Tibial nerve (tissue), 4 donors: ENCODE data around the gene SMYD1. TPM values are rescaled to one million over a fixed set of nuclear protein-coding genes. Genes with fewer than 3 reads are reported as not detected.

Experiments
- DNase-seq, 2 donors: peaks; one replicate each; pipeline ENCODE4 v3.0.0-alpha.2; 2019; ENCODE audit warnings: low spot score in 2 of 2
- H3K27ac ChIP-seq, 4 donors: fragments of 200-600 bp; sonication (generic) in 3 of 4; one replicate each; pipeline ENCODE4 v1.5.1; 2017 to 2019; ENCODE audit warnings: mild to moderate bottlenecking in 1 of 4
- H3K27me3 ChIP-seq, 2 donors: fragments of 200-600 bp; sonication (generic) in 1 of 2; one replicate each; pipeline versions ENCODE4 v1.5.1 to v1.6.0; 2017 to 2019
- H3K36me3 ChIP-seq, 3 donors: fragments of 200-600 bp; sonication (generic); one replicate each; pipeline ENCODE4 v1.5.1; 2018 to 2019
- H3K4me1 ChIP-seq, 4 donors: fragments of 200-600 bp; sonication (generic) in 3 of 4; one replicate each; pipeline ENCODE4 v1.5.1; 2017 to 2019
- H3K4me3 ChIP-seq, 4 donors: fragments of 200-600 bp; sonication (generic) in 3 of 4; one replicate each; pipeline ENCODE4 v1.5.1; 2017 to 2019; ENCODE audit warnings: mild to moderate bottlenecking in 1 of 4, moderate library complexity in 1 of 4
- H3K9me3 ChIP-seq, 4 donors: fragments of 200-600 bp; sonication (generic) in 3 of 4; one replicate each; pipeline ENCODE4 v1.5.1; 2017 to 2019
- EP300 ChIP-seq, 2 donors: sonication (generic); formaldehyde crosslinking; IDR thresholded peaks; one replicate each; pipeline ENCODE4 v1.6.1; 2017; ENCODE audit warnings: antibody characterized with exemption in 2 of 2, mild to moderate bottlenecking in 1 of 2
- POLR2A ChIP-seq, 2 donors: fragments of 450-650 bp; IDR thresholded peaks; one replicate each; pipeline ENCODE4 v1.6.1; 2017; ENCODE audit warnings: antibody characterized with exemption in 2 of 2, mild to moderate bottlenecking in 2 of 2, moderate library complexity in 2 of 2
- WGBS, 2 donors: methylation state at CpG; one replicate each; pipeline ENCODE4 v1.1.5; 2018; 5-methylcytosine and 5-hydroxymethylcytosine counted together
- total RNA-seq, 4 donors: library from RNA; depleted of rRNA; stranded (reverse); fragments of >200 nt; gene quantifications; one replicate each; pipeline ENCODE4 v1.1.0, GENCODE V29; 2016
- TF ChIP-seq, protein P1 (sequence below), 5 experiments: fragments of 200-600 bp in 3 of 5; fragments of 450-650 bp in 2 of 5; sonication (generic) in 3 of 5; IDR thresholded peaks; one replicate each; pipeline ENCODE4 v1.5.1; 2016 to 2019; ENCODE audit warnings: antibody characterized with exemption in 5 of 5, mild to moderate bottlenecking in 3 of 5, moderate library complexity in 2 of 5

SMYD1 gene
- total RNA-seq, 4 donors from 2014 or later = 0.21 to 3.3 TPM; not detected in 2

DNA sequence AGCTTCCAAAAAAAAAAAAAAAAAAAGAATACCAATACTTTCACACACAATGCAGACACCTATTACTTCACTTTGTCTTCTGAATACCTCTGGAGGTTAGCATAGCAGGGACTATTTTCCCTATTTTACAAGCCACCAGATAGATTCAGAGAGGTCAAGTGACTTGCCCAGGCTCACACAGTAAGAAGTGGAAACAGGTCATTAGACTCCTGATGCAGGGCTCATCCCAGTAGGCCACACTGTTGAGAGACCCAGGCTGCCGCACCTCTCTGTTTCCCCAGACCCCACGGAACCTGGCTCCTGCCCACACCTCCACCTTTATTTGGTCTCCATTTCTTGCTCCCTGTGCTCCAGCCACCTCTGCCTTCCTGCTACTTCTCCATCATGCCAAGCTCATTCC lies 19.4 kb downstream of the SMYD1 start:
- Histone ChIP-seq H3K9me3 (no peaks in the 10 kb centered on the region), H3K27ac (no peak overlapping the region), H3K4me1 (peaks cover 0 to 15% (median 2%) of the 10 kb centered on the region in 4 donors), H3K4me3 (no peak overlapping the region), H3K36me3 (no peaks in the 10 kb centered on the region), H3K27me3 (no peaks in the 10 kb centered on the region)
- no peak for DNase-seq
- TF ChIP-seq, protein P1, sequence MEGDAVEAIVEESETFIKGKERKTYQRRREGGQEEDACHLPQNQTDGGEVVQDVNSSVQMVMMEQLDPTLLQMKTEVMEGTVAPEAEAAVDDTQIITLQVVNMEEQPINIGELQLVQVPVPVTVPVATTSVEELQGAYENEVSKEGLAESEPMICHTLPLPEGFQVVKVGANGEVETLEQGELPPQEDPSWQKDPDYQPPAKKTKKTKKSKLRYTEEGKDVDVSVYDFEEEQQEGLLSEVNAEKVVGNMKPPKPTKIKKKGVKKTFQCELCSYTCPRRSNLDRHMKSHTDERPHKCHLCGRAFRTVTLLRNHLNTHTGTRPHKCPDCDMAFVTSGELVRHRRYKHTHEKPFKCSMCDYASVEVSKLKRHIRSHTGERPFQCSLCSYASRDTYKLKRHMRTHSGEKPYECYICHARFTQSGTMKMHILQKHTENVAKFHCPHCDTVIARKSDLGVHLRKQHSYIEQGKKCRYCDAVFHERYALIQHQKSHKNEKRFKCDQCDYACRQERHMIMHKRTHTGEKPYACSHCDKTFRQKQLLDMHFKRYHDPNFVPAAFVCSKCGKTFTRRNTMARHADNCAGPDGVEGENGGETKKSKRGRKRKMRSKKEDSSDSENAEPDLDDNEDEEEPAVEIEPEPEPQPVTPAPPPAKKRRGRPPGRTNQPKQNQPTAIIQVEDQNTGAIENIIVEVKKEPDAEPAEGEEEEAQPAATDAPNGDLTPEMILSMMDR (IDR thresholded peaks at IDR 0.05) = no peak
- no peak for TF ChIP-seq POLR2A (IDR thresholded peaks at IDR 0.05)
- no peak for TF ChIP-seq EP300 (IDR thresholded peaks at IDR 0.05)
- 95 to 100% methylated on average over 2 of the region's 2 CpGs for WGBS, 2 donors

- no peaks in the 10 kb centered on the region for H3K9me3 ChIP-seq
- DNase-seq = no peak
- TF ChIP-seq POLR2A (IDR thresholded peaks at IDR 0.05) (no peak), EP300 (IDR thresholded peaks at IDR 0.05) (no peak)
- TF ChIP-seq, protein P1 (IDR thresholded peaks at IDR 0.05) = no peak
- 92 to 93% methylated on average over 17 of the region's 17 CpGs for WGBS, 2 donors
- H3K27ac ChIP-seq = no peak overlapping the region
- H3K27me3 ChIP-seq = no peaks in the 10 kb centered on the region
- peaks cover 0 to 10% (median 0%) of the 10 kb centered on the region in 4 donors for H3K4me1 ChIP-seq
- no peak overlapping the region for H3K4me3 ChIP-seq
- H3K36me3 ChIP-seq = no peaks in the 10 kb centered on the region
Observed at GRCh38 chr2:88087763-88088162, 20.1 kb downstream of the SMYD1 start.

DNA sequence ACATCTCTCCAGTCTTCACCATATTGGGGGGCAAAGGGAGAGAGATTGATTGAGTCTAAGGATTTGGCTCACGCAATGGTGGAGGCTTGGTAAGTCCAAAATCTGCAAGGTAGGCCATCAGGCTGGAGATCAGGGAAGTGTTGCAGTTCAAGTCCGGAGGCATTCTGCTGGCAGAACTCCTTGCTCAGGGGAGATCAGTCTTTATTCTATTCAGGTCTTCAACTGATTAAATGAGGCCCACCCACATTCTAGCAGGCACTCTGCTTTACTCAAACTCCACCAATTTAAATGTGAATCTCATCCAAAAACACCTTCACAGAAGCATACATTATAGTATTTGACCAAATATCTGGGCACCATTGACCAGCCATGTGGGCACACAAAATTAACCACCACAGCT lies 21.4 kb downstream of the SMYD1 start:
- Histone ChIP-seq H3K9me3 (no peaks in the 10 kb centered on the region), H3K36me3 (no peaks in the 10 kb centered on the region), H3K27me3 (no peaks in the 10 kb centered on the region), H3K27ac (no peak overlapping the region), H3K4me1 (no peaks in the 10 kb centered on the region), H3K4me3 (no peak overlapping the region)
- 94 to 100% methylated on average over 2 of the region's 2 CpGs for WGBS, 2 donors
- TF ChIP-seq EP300 (IDR thresholded peaks at IDR 0.05) = no peak
- TF ChIP-seq POLR2A (IDR thresholded peaks at IDR 0.05) = no peak
- TF ChIP-seq, protein P1 (IDR thresholded peaks at IDR 0.05) = no peak
- no peak for DNase-seq

GRCh38 chr2:88090446-88091283 lies 23.0 kb downstream of the SMYD1 start:
- TF ChIP-seq, protein P1 (IDR thresholded peaks at IDR 0.05) = no peak
- TF ChIP-seq POLR2A (IDR thresholded peaks at IDR 0.05) (no peak), EP300 (IDR thresholded peaks at IDR 0.05) (no peak)
- 54 to 61% methylated on average over 8 of the region's 8 CpGs for WGBS, 2 donors
- Histone ChIP-seq H3K9me3 (no peaks in the 10 kb centered on the region), H3K4me1 (no peaks in the 10 kb centered on the region), H3K27ac (no peak overlapping the region), H3K27me3 (no peaks in the 10 kb centered on the region), H3K4me3 (no peak overlapping the region), H3K36me3 (no peaks in the 10 kb centered on the region)
- no peak for DNase-seq

DNA sequence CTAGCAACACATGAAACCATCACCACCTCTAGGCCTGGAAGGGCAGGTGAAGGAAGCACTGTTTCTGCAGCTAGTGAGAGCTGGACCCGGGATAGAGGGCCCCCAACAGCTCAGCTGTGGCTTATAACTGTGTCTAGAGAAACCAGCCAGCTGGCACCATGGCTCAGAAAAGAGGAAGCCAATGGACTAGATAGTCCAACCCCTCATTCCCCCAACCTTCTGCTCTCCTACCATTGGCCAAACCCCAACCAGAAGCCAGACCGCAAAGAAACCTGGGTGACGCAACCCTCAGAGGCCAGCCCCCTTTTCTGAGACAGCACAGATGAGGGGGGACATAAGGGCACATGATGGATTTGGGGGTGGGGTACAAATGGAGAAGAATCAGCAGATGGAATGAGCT lies 24.3 kb downstream of the SMYD1 start:
- Histone ChIP-seq H3K9me3 (no peaks in the 10 kb centered on the region), H3K4me3 (no peak overlapping the region), H3K4me1 (no peaks in the 10 kb centered on the region), H3K27ac (no peak overlapping the region), H3K36me3 (no peaks in the 10 kb centered on the region), H3K27me3 (no peaks in the 10 kb centered on the region)
- 43 to 75% methylated on average over 3 of the region's 3 CpGs for WGBS, 2 donors
- DNase-seq = no peak
- TF ChIP-seq POLR2A (IDR thresholded peaks at IDR 0.05) (no peak), EP300 (IDR thresholded peaks at IDR 0.05) (no peak)
- TF ChIP-seq, protein P1 (IDR thresholded peaks at IDR 0.05) = no peak
